H1 (cell line): ENCODE data around the gene LYAR. TPM values are rescaled to one million over a fixed set of nuclear protein-coding genes. Genes with fewer than 3 reads are reported as not detected.
A peak's percentile ranks its signal among the peaks of the same experiment; 100 is the strongest.

Experiments
- CTCF ChIA-PET: fragments of 300-600 bp; sonication (Branson Sonifier 250); formaldehyde crosslinking; loops from one replicate; lab custom pipeline; 2021; ENCODE audit not compliant: partially characterized antibody; lab: Charles Lee
- POLR2A ChIA-PET: fragments of 300-600 bp; sonication (Branson Sonifier 250); formaldehyde crosslinking; loops from one replicate; lab custom pipeline; 2021; ENCODE audit warnings: inconsistent platforms; ENCODE audit not compliant: partially characterized antibody; lab: Charles Lee
- DNase-seq, 2 experiments: peaks; one replicate each; pipeline versions ENCODE4 v3.0.0 to v3.0.0-alpha.2; 2010 to 2022; ENCODE audit warnings: low spot score in 2 of 2, low read depth in 1 of 2, mixed read lengths in 1 of 2
- FAIRE-seq: peaks from 2 replicates; lab custom pipeline; 2011; peaks lifted over from hg19 to GRCh38; lab: Jason Lieb, UNC
- H2AFZ ChIP-seq: 2 replicates; pipeline ENCODE4 v1.8.1; 2012; ENCODE audit warnings: low read length, inconsistent platforms
- H2AK5ac ChIP-seq: 2 replicates; pipeline ENCODE4 v1.6.1; 2013; ENCODE audit warnings: low read depth, low read length
- H2BK120ac ChIP-seq: replicated peaks from 2 replicates; pipeline ENCODE3; 2013; ENCODE audit warnings: low read depth, low read length, inconsistent platforms
- H2BK12ac ChIP-seq: 2 replicates; pipeline ENCODE4 v1.6.1; 2013; ENCODE audit warnings: low read depth, low read length
- H2BK15ac ChIP-seq: 2 replicates; pipeline ENCODE4 v1.6.1; 2013; ENCODE audit warnings: low read length
- H2BK20ac ChIP-seq: 2 replicates; pipeline ENCODE4 v1.6.1; 2013; ENCODE audit warnings: low read length
- H2BK5ac ChIP-seq: 2 replicates; pipeline ENCODE4 v1.6.1; 2013; ENCODE audit warnings: low read depth, low read length
- H3K14ac ChIP-seq: 2 replicates; pipeline ENCODE4 v1.6.1; 2013; ENCODE audit warnings: inconsistent platforms; ENCODE audit not compliant: insufficient read length
- H3K18ac ChIP-seq: 2 replicates; pipeline ENCODE4 v1.6.1; 2013; ENCODE audit warnings: low read length; ENCODE audit errors: extremely low read depth
- H3K23ac ChIP-seq: 2 replicates; pipeline ENCODE4 v1.6.1; 2013; ENCODE audit warnings: inconsistent platforms; ENCODE audit not compliant: insufficient read length
- H3K23me2 ChIP-seq: 2 replicates; pipeline ENCODE4 v1.6.1; 2013; ENCODE audit warnings: low read depth, low read length
- H3K27ac ChIP-seq: 2 replicates; pipeline ENCODE4 v1.6.1; 2011; ENCODE audit warnings: low read depth, low read length, inconsistent platforms
- H3K27me3 ChIP-seq, 4 experiments: replicated peaks in 1 of 4; 1 replicate in 1 of 4; 2 replicates in 3 of 4; pipeline versions ENCODE4 v1.6.1 to v1.8.1; 2011 to 2013; ENCODE audit warnings: low read length in 3 of 4, mild to moderate bottlenecking in 3 of 4, inconsistent platforms in 2 of 4, mixed read lengths in 2 of 4, moderate library complexity in 1 of 4; ENCODE audit not compliant: control insufficient read depth in 3 of 4, insufficient read depth in 3 of 4; ENCODE audit errors: extremely low read depth in 1 of 4
- H3K36me3 ChIP-seq, 4 experiments: 2 replicates each; pipeline versions ENCODE4 v1.6.1 to v1.8.1; 2011 to 2013; ENCODE audit warnings: mild to moderate bottlenecking in 4 of 4, low read length in 3 of 4, moderate library complexity in 2 of 4, control low read depth in 1 of 4, inconsistent platforms in 1 of 4; ENCODE audit not compliant: insufficient read depth in 4 of 4, control insufficient read depth in 2 of 4
- H3K4ac ChIP-seq: replicated peaks from 2 replicates; pipeline ENCODE3; 2013; ENCODE audit warnings: low read length, low read depth, mixed read lengths, inconsistent platforms; ENCODE audit not compliant: insufficient read length
- H3K4me1 ChIP-seq, 4 experiments: replicated peaks in 1 of 4; 1 replicate in 1 of 4; 2 replicates in 3 of 4; pipeline versions ENCODE4 v1.6.1 to v1.8.1; 2011 to 2013; ENCODE audit warnings: low read length in 3 of 4, inconsistent platforms in 2 of 4, mixed read lengths in 1 of 4; ENCODE audit not compliant: insufficient read depth in 4 of 4, control insufficient read depth in 3 of 4
- H3K4me2 ChIP-seq, 2 experiments: 2 replicates each; pipeline versions ENCODE4 v1.6.1 to v1.8.1; 2011 to 2013; ENCODE audit warnings: low read depth in 2 of 2, low read length in 2 of 2, control low read depth in 1 of 2, inconsistent platforms in 1 of 2, mild to moderate bottlenecking in 1 of 2; ENCODE audit not compliant: insufficient read depth in 1 of 2
- H3K4me3 ChIP-seq, 4 experiments: fragments of 200-600, 300-600 bp in 1 of 4; sonication (generic), shearing (Covaris generic), sonication (Bioruptor Twin) in 1 of 4; 2 replicates each; pipeline versions ENCODE4 v1.5.1 to v1.8.1; 2011 to 2016; ENCODE audit warnings: low read length in 4 of 4, low read depth in 3 of 4, control low read depth in 2 of 4, inconsistent platforms in 2 of 4, mild to moderate bottlenecking in 2 of 4, mixed read lengths in 1 of 4, moderate library complexity in 1 of 4; ENCODE audit not compliant: insufficient read depth in 2 of 4; ENCODE audit errors: extremely low read depth in 1 of 4
- H3K56ac ChIP-seq: replicated peaks from 2 replicates; pipeline ENCODE3; 2013; ENCODE audit warnings: low read depth, mild to moderate bottlenecking, mixed read lengths, low read length, inconsistent platforms; ENCODE audit not compliant: insufficient read length
- H3K79me1 ChIP-seq: 2 replicates; pipeline ENCODE4 v1.6.1; 2013; ENCODE audit warnings: low read depth, low read length, control low read depth
- H3K79me2 ChIP-seq, 2 experiments: 2 replicates each; pipeline versions ENCODE4 v1.6.1 to v1.8.1; 2012 to 2013; ENCODE audit warnings: low read length in 2 of 2, mild to moderate bottlenecking in 2 of 2, inconsistent platforms in 1 of 2; ENCODE audit not compliant: insufficient read depth in 2 of 2, control insufficient read depth in 1 of 2
- H3K9ac ChIP-seq, 4 experiments: replicated peaks in 1 of 4; 1 replicate in 1 of 4; 2 replicates in 3 of 4; pipeline versions ENCODE4 v1.6.1 to v1.8.1; 2011 to 2013; ENCODE audit warnings: low read depth in 3 of 4, low read length in 3 of 4, control low read depth in 2 of 4, mild to moderate bottlenecking in 2 of 4, moderate library complexity in 2 of 4, inconsistent platforms in 1 of 4; ENCODE audit errors: extremely low read depth in 1 of 4
- H3K9me3 ChIP-seq, 2 experiments: 2 replicates each; pipeline versions ENCODE4 v1.6.1 to v1.8.1; 2012 to 2013; ENCODE audit warnings: mild to moderate bottlenecking in 2 of 2, moderate library complexity in 2 of 2, control low read depth in 1 of 2, inconsistent platforms in 1 of 2, low read depth in 1 of 2, low read length in 1 of 2, mixed read lengths in 1 of 2; ENCODE audit not compliant: insufficient read depth in 2 of 2
- H4K20me1 ChIP-seq, 2 experiments: replicated peaks in 1 of 2; 2 replicates each; pipeline versions ENCODE3 to v1.8.1; 2011 to 2013; ENCODE audit warnings: inconsistent platforms in 2 of 2, low read length in 2 of 2, mild to moderate bottlenecking in 1 of 2; ENCODE audit not compliant: insufficient read depth in 2 of 2, control insufficient read depth in 1 of 2
- H4K5ac ChIP-seq: 2 replicates; pipeline ENCODE4 v1.6.1; 2013; ENCODE audit warnings: low read length, low read depth, mixed read lengths, inconsistent platforms; ENCODE audit not compliant: insufficient read length
- H4K8ac ChIP-seq: 2 replicates; pipeline ENCODE4 v1.8.0; 2013; ENCODE audit warnings: mild to moderate bottlenecking, moderate library complexity, low read length, inconsistent platforms; ENCODE audit not compliant: insufficient read depth; ENCODE audit errors: extremely low read depth
- H4K91ac ChIP-seq: replicated peaks from 2 replicates; pipeline ENCODE3; 2013; ENCODE audit warnings: low read length, mixed read lengths, inconsistent platforms; ENCODE audit not compliant: insufficient read length
- BRCA1 ChIP-seq: IDR thresholded peaks from 2 replicates; pipeline ENCODE4 v1.6.1; 2012; ENCODE audit warnings: low read depth, low read length, improper control_type of control experiment
- CHD2 ChIP-seq: IDR thresholded peaks from 2 replicates; pipeline ENCODE4 v1.6.1; 2012; ENCODE audit warnings: low read length, improper control_type of control experiment
- CTBP2 ChIP-seq: IDR thresholded peaks from 2 replicates; pipeline ENCODE4 v1.7.0; 2011; ENCODE audit warnings: borderline replicate concordance, mild to moderate bottlenecking, moderate library complexity, mixed read lengths, low read length; ENCODE audit not compliant: insufficient read depth, insufficient read length
- NRF1 ChIP-seq: IDR thresholded peaks from 2 replicates; pipeline ENCODE4 v1.6.1; 2011; ENCODE audit warnings: mild to moderate bottlenecking, low read depth, low read length, improper control_type of control experiment
- POU5F1 ChIP-seq: IDR thresholded peaks from 2 replicates; pipeline ENCODE4 v1.6.1; 2011; ENCODE audit warnings: low read depth, mild to moderate bottlenecking, low read length, moderate library complexity
- RAD21 ChIP-seq, 2 experiments: IDR thresholded peaks in 1 of 2; conservative IDR thresholded peaks in 1 of 2; 2 replicates each; pipeline ENCODE4 v1.6.1; 2011; ENCODE audit warnings: low read depth in 2 of 2, low read length in 2 of 2, improper control_type of control experiment in 1 of 2, inconsistent platforms in 1 of 2, mild to moderate bottlenecking in 1 of 2, moderate library complexity in 1 of 2
- SP1 ChIP-seq: IDR thresholded peaks from 2 replicates; pipeline ENCODE4 v1.6.1; 2011; ENCODE audit warnings: low read depth, low read length
- TAF1 ChIP-seq: IDR thresholded peaks from 2 replicates; pipeline ENCODE4 v1.6.1; 2011; ENCODE audit warnings: mild to moderate bottlenecking, low read depth, low read length
- TCF12 ChIP-seq: IDR thresholded peaks from 2 replicates; pipeline ENCODE4 v1.6.1; 2011; ENCODE audit warnings: low read depth, mild to moderate bottlenecking, low read length
- YY1 ChIP-seq: IDR thresholded peaks from 2 replicates; pipeline ENCODE4 v1.6.1; 2011; ENCODE audit warnings: low read depth, mild to moderate bottlenecking, low read length
- WGBS, 2 experiments: shearing (Covaris generic) in 1 of 2; methylation state at CpG; one replicate each; pipeline versions ENCODE4 v1.1.6 to v1.1.7; 2013 to 2015; ENCODE audit warnings: low lambda C conversion rate in 2 of 2, mixed read lengths in 2 of 2, inconsistent platforms in 1 of 2, low coverage in 1 of 2, missing lambda C conversion rate in 1 of 2; ENCODE audit not compliant: insufficient replicate concordance in 2 of 2, insufficient coverage in 1 of 2, insufficient read length in 1 of 2; ENCODE audit errors: extremely low coverage in 1 of 2, missing lambda C conversion rate in 1 of 2; 5-methylcytosine and 5-hydroxymethylcytosine counted together
- polyA plus RNA-seq, 7 experiments: library from polyadenylated mRNA; depleted of rRNA in 3 of 7; stranded (reverse) in 5 of 7; unstranded in 2 of 7; fragments of >200 nt in 5 of 7; fragments of 200-250 nt in 2 of 7; gene quantifications; 1 replicate in 5 of 7; 2 replicates in 1 of 7; 4 replicates in 1 of 7; pipeline versions ENCODE4 v1.2.1 to v1.2.3, GENCODE V29; 2011 to 2013; ENCODE audit warnings: missing spikeins in 2 of 7, mixed read lengths in 2 of 7
- total RNA-seq: library from RNA; stranded (reverse); fragmentation: NEBNext Ultra II Directional; extraction: Animal tissue kit (Norgen Biotek cat#: 25700); gene quantifications from 2 replicates; pipeline ENCODE4 v1.2.1, GENCODE V29; 2021

The LYAR gene
- total and polyA plus RNA-seq, 2 of the 8 experiments (the other 6 are each of a cell fraction or from before 2014, with no cell fraction given): 6.5 to 46.9 TPM

DNA sequence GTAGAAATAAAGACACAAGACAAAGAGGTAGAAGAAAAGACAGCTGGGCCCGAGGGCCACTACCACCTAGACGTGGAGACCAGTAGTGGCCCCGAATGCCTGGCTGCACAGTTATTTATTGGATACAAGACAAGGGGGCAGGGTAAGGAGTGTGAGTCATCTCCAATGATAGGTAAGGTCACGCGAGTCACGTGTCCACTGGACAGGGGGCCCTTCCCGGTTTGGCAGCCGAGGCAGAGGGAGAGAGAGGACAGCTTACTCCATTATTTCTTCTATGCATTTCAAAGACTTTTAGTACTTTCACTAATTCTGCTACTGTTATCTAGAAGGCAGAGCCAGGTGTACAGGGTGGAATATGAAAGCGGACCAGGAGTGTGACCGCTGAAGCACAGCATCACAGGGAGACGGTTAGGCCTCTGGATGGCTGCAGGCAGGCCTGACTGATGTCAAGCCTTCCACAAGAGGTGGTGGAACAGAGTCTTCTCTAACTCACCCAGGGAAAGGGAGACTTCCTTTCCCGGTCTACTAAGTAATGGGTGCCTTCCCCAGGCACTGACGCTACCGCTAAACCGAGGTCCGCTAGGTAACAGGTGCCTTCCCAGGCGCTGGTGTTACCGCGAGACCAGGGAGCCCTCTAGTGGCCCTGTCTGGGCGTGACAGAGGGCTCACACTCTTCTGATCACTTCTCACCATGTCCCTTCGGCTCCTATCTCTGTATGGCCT lies 45.0 kb upstream of the LYAR start:
- Histone ChIP-seq H4K5ac (no peak overlapping the region), H4K91ac (no peak overlapping the region), H3K4me3 (no peak overlapping the region), H3K14ac (no peak overlapping the region), H3K23ac (no peak overlapping the region), H3K79me1 (no peaks in the 10 kb centered on the region), H4K20me1 (no peaks in the 10 kb centered on the region), H3K56ac (no peak overlapping the region), H2BK120ac (no peak overlapping the region), H3K79me2 (no peaks in the 10 kb centered on the region), H2BK12ac (no peak overlapping the region), H2AFZ (no peak overlapping the region), H3K23me2 (no peaks in the 10 kb centered on the region), H3K27ac (no peak overlapping the region), H3K4me2 (no peak overlapping the region), H2AK5ac (no peak overlapping the region), H3K36me3 (no peaks in the 10 kb centered on the region), H2BK15ac (no peak overlapping the region), H3K9ac (no peak overlapping the region), H3K18ac (no peak overlapping the region), H3K4me1 (no peaks in the 10 kb centered on the region), H2BK20ac (no peak overlapping the region), H2BK5ac (no peak overlapping the region), H4K8ac (no peak overlapping the region), H3K4ac (no peak overlapping the region), H3K27me3 (no peaks in the 10 kb centered on the region), H3K9me3 (peaks cover 0 to 7% of the 10 kb centered on the region in 2 experiments; a peak in 2 of 4 replicates)
- FAIRE-seq: no peak
- 72% methylated on average over 21 of the region's 21 CpGs; no CpG with 5 or more reads in 1 of the 2 experiments for WGBS, 2 experiments
- DNase-seq: peak; percentile 31 to 79
- ChIA-PET CTCF (interaction anchor here (0.6 to 2.1 kb wide), 10 partner anchors 10 to 134 kb away, joined by 3 to 12 read pairs (median 3); no protein-coding TSS in a partner anchor), POLR2A (no interaction called here)
- TF ChIP-seq TAF1: no peak
- peak; percentile 83 to 88 for TF ChIP-seq RAD21 (IDR thresholded peaks at IDR 0.05 in 1 of 2, conservative IDR thresholded peaks at IDR 0.05 in 1 of 2; ENCODE audit: low read depth in 2 of 2, low read length in 2 of 2)
- peak; percentile 87 for TF ChIP-seq CHD2
- no peak for TF ChIP-seq POU5F1
- no peak for TF ChIP-seq SP1
- TF ChIP-seq TCF12: 0 out of 2 replicates have a peak, but pooled peaks have one; percentile 33
- TF ChIP-seq NRF1: no peak
- TF ChIP-seq CTBP2: no peak
- TF ChIP-seq BRCA1: peak; percentile 69
- TF ChIP-seq YY1: 0 out of 2 replicates have a peak, but pooled peaks have one; percentile 8
